GM18951 (cell line): ENCODE data around the gene MMP27.

Source experiments
- POLR2A ChIP-seq: IDR thresholded peaks from 4 replicates; pipeline ENCODE4 v1.6.1; 2011; ENCODE audit warnings: mild to moderate bottlenecking; ENCODE audit not compliant: insufficient read length, insufficient read depth; ENCODE audit errors: extremely low read depth
- in situ Hi-C: fragments of 300-500 bp; cut with MboI; formaldehyde crosslinking; loops from one replicate; pipeline ENCODE4 v1.12.0; 2022; ENCODE audit warnings: low sequenced_read_pairs, mixed read lengths, inconsistent platforms; ENCODE audit not compliant: unreplicated experiment

Gene MMP27

GRCh38 chr11:102669664-102670063, 35.9 kb downstream of the MMP27 start:
- in situ Hi-C loops, result loop anchor here (25.0 kb wide), 1 partner anchor 1207 kb away; no protein-coding TSS in a partner anchor
- TF ChIP-seq POLR2A, result no peak

DNA sequence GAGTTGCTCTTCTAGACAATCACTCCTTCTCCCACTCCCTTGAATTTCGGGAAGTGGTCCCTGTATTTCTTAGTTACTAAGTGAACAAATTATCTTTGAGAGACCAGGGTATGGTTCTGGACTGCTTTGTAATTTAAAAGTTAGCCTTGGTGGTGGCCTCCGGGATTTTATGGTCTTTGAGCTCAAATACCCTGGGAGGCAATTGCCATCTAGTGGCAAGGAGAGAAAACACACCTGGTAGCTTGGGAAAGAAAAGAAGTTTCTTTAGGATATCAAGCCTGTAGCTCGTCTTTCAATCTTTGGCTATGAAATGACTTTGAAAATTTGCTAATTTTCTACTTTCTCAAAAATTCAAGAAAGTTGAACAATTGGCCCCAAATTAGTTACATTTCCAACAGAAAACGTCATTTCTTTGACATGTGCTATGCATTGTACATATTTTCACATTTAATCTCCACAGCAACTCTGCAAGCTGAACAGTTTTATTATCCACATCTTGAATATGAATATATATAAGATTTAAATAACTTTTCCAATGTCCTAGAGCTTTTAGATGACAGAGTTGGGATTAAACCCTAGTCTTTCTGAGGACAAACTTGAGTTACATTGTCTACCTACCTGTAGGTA, 39.1 kb downstream of the MMP27 start:
- in situ Hi-C loops, result loop anchor here (25.0 kb wide), 1 partner anchor 1204 kb away; no protein-coding TSS in a partner anchor
- no peak for TF ChIP-seq POLR2A

- in situ Hi-C loops, result loop anchor here (25.0 kb wide), 1 partner anchor 1202 kb away; no protein-coding TSS in a partner anchor
- TF ChIP-seq POLR2A, result no peak
Observed at GRCh38 chr11:102664001-102664752, 41.4 kb downstream of the MMP27 start.

GRCh38 chr11:102662607-102663006, 43.0 kb downstream of the MMP27 start:
- no peak for TF ChIP-seq POLR2A
- in situ Hi-C loops, result loop anchor here (25.0 kb wide), 1 partner anchor 1200 kb away; no protein-coding TSS in a partner anchor

DNA sequence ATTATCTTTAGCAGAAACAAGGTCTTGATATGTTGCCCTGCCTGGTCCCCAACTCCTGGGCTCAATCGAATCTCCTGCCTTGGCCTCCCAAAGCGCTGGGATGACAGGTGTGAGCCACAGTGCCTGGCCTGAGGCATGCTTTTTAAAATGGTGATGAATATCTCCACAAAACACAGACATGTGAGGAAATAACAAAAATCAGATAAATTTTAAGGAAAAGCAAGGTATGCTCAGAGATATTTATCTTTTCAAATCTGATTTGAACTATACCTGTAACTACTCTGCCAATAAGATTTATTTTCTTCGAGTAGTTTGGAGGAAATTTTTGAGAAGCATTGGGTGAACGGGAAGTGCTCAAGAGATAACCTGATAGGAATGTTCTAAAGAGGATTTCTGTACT, 44.5 kb downstream of the MMP27 start:
- in situ Hi-C loops, result loop anchor here (25.0 kb wide), 1 partner anchor 1199 kb away; no protein-coding TSS in a partner anchor
- no peak for TF ChIP-seq POLR2A

- TF ChIP-seq POLR2A, result no peak
- in situ Hi-C loops, result loop anchor here (25.0 kb wide), 1 partner anchor 1194 kb away; no protein-coding TSS in a partner anchor
Observed at GRCh38 chr11:102656528-102656927, 49.0 kb downstream of the MMP27 start.

DNA sequence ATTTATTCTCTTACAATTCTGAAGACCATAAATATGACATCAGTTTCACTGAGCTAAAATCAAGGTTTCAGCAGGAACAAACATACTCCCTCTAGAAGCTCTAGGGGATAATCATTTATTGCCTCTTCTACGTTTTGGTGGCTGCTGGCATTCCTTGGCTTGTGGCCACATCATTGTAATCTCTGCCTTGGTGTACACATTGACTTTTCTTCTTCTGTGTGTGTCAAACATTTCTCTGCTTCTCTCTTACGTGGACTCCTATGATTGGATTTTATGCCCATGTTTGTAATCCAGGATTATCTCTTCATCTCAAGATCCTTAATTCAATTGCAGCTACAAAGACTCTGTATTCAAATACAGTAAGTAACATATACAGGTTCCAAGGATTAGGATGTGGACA, 50.0 kb downstream of the MMP27 start:
- TF ChIP-seq POLR2A, result no peak
- in situ Hi-C loops, result loop anchor here (25.0 kb wide), 1 partner anchor 1193 kb away; no protein-coding TSS in a partner anchor

GRCh38 chr11:102654761-102655160, 50.8 kb downstream of the MMP27 start:
- in situ Hi-C loops, result loop anchor here (25.0 kb wide), 1 partner anchor 1192 kb away; no protein-coding TSS in a partner anchor

GRCh38 chr11:102653744-102654291, 51.8 kb downstream of the MMP27 start:
- in situ Hi-C loops, result loop anchor here (25.0 kb wide), 1 partner anchor 1192 kb away; no protein-coding TSS in a partner anchor
- no peak for TF ChIP-seq POLR2A

More at GRCh38 chr11:102654761-102655160, 50.8 kb downstream of the MMP27 start:
- TF ChIP-seq POLR2A, result no peak

- TF ChIP-seq POLR2A, result no peak
- in situ Hi-C loops, result no loop called here
Observed at GRCh38 chr11:102647430-102647829, 58.1 kb downstream of the MMP27 start.

DNA sequence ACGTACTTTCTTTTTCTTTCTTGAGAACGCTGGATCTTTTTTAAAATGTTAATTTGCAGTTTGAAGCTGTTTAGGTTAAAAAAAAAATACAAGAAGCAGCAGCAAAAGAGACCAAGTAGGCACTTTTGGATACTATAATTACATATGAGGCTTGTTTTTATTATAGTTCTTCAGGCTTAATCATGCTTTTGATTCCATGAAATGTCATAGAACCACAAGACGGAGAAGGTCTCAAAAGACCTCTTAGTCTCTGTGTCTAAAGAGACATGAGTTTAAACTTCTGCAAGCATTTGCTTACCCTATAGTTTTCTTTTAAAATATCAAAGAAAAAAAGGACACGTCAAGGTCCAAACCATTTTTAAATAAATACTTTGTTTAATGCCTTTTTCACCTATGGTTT, 61.6 kb downstream of the MMP27 start:
- no peak for TF ChIP-seq POLR2A
- in situ Hi-C loops, result no loop called here
